ENCODE measurements around the gene SLC7A7.
"Not testable (repeated sequence)": the region's sequence is repeated elsewhere in the genome, so short reads cannot be mapped to it uniquely, and the experiment has no call there.

The SLC7A7 gene

GRCh38 chr14:22820731-22821130 lies 5.5 kb upstream of the SLC7A7 start:
- FAIRE-seq, result no peak

- FAIRE-seq, result no peak
These were observed 4.1 kb upstream of the SLC7A7 start for GRCh38 chr14:22819151-22819988.

- FAIRE-seq, result no peak
These were observed 862 bp downstream of the SLC7A7 start for GRCh38 chr14:22814373-22814772.

- FAIRE-seq, result no peak
These were observed 2.1 kb downstream of the SLC7A7 start for GRCh38 chr14:22813145-22813544.

- no peak for FAIRE-seq
These were observed 2.5 kb downstream of the SLC7A7 start for GRCh38 chr14:22812744-22813143.

GRCh38 chr14:22811722-22812121 lies 3.5 kb downstream of the SLC7A7 start:
- FAIRE-seq, result no peak

GRCh38 chr14:22808388-22809209 lies 6.6 kb downstream of the SLC7A7 start:
- FAIRE-seq, result no peak

- no peak for FAIRE-seq
These were observed 7.7 kb downstream of the SLC7A7 start for GRCh38 chr14:22807432-22808087.

GRCh38 chr14:22805235-22805634 lies 10.0 kb downstream of the SLC7A7 start:
- not testable (repeated sequence) for FAIRE-seq

GRCh38 chr14:22803687-22803974 lies 11.6 kb downstream of the SLC7A7 start:
- no peak for FAIRE-seq

- FAIRE-seq, result no peak
These were observed 12.2 kb downstream of the SLC7A7 start for GRCh38 chr14:22802860-22803686.

- FAIRE-seq, result no peak
These were observed 13.5 kb downstream of the SLC7A7 start for GRCh38 chr14:22801716-22802115.

GRCh38 chr14:22800346-22800745 lies 14.9 kb downstream of the SLC7A7 start:
- no peak for FAIRE-seq

- no peak for FAIRE-seq
These were observed 16.7 kb downstream of the SLC7A7 start for GRCh38 chr14:22798528-22798927.

- FAIRE-seq, result no peak
These were observed 18.0 kb downstream of the SLC7A7 start for GRCh38 chr14:22797017-22797917.

GRCh38 chr14:22796087-22796707 lies 19.0 kb downstream of the SLC7A7 start:
- FAIRE-seq, result no peak

GRCh38 chr14:22794551-22794951 lies 20.7 kb downstream of the SLC7A7 start:
- FAIRE-seq, result no peak

GRCh38 chr14:22793976-22794375 lies 21.3 kb downstream of the SLC7A7 start:
- no peak for FAIRE-seq

- FAIRE-seq, result not testable (repeated sequence)
These were observed 21.7 kb downstream of the SLC7A7 start for GRCh38 chr14:22793550-22793949.

- FAIRE-seq, result no peak
These were observed 23.1 kb downstream of the SLC7A7 start for GRCh38 chr14:22792158-22792557.

GRCh38 chr14:22791301-22791700 lies 23.9 kb downstream of the SLC7A7 start:
- no peak for FAIRE-seq

Measured in G401.6 (cell line).